PC-9 (cell line): Measurements from ENCODE around the gene MOK. TPM values are rescaled to one million over a fixed set of nuclear protein-coding genes. Genes with fewer than 3 reads are reported as not detected.
"Not testable (repeated sequence)": the region's sequence is repeated elsewhere in the genome, so short reads cannot be mapped to it uniquely, and the experiment has no call there.

Source experiments
- BruUV-seq: library from RNA; stranded (reverse); fragments of 400-500 nt; replicated peaks from 2 replicates; lab custom pipeline; 2021; lab: Mats Ljungman, UMichigan
- CTCF ChIA-PET: fragments of 300-600 bp; sonication (Branson Sonifier 250); formaldehyde crosslinking; loops from one replicate; lab custom pipeline; 2022; ENCODE audit warnings: antibody characterized with exemption; lab: Charles Lee
- POLR2A ChIA-PET: fragments of 300-600 bp; sonication (Branson Sonifier 250); formaldehyde crosslinking; loops from one replicate; lab custom pipeline; 2022; ENCODE audit warnings: antibody characterized with exemption; ENCODE audit not compliant: unreplicated experiment; lab: Charles Lee
- DNase-seq, 2 experiments: peaks; one replicate each; pipeline versions ENCODE4 v3.0.0 to v3.0.0-alpha.2; 2015 to 2022; ENCODE audit warnings: mixed read lengths in 1 of 2
- H2AFZ ChIP-seq: fragments of 200-600 bp; sonication (generic); 2 replicates; pipeline ENCODE4 v1.8.1; 2017; ENCODE audit warnings: antibody characterized with exemption
- H3F3A ChIP-seq: fragments of 200-600 bp; sonication (generic); 2 replicates; pipeline ENCODE4 v1.8.1; 2017; ENCODE audit warnings: antibody characterized with exemption, mild to moderate bottlenecking, low read depth; ENCODE audit not compliant: insufficient read depth
- H3K27ac ChIP-seq: fragments of 200-600 bp; sonication (generic); 2 replicates; pipeline ENCODE4 v1.6.1; 2016; ENCODE audit warnings: mixed run types
- H3K27me3 ChIP-seq: fragments of 200-600 bp; sonication (generic); 2 replicates; pipeline ENCODE4 v1.6.1; 2016; ENCODE audit warnings: low read depth, mixed run types; ENCODE audit not compliant: insufficient read depth
- H3K36me3 ChIP-seq: fragments of 200-600 bp; sonication (generic); 2 replicates; pipeline ENCODE4 v1.6.1; 2016; ENCODE audit warnings: low read depth, mixed run types
- H3K4me1 ChIP-seq: fragments of 200-600 bp; sonication (generic); replicated peaks from 2 replicates; pipeline ENCODE4 v1.6.1; 2016; ENCODE audit warnings: mixed run types; ENCODE audit not compliant: insufficient read depth
- H3K4me2 ChIP-seq: fragments of 200-600 bp; sonication (generic); 2 replicates; pipeline ENCODE4 v1.6.1; 2017; ENCODE audit warnings: mixed run types
- H3K4me3 ChIP-seq: fragments of 200-600 bp; sonication (generic); 2 replicates; pipeline ENCODE4 v1.6.1; 2016; ENCODE audit warnings: mixed run types
- H3K79me2 ChIP-seq: fragments of 200-600 bp; sonication (generic); 2 replicates; pipeline ENCODE4 v1.6.1; 2017; ENCODE audit warnings: low read depth, mixed run types
- H3K9me2 ChIP-seq: fragments of 200-600 bp; sonication (generic); 2 replicates; pipeline ENCODE4 v1.8.1; 2017; ENCODE audit warnings: mild to moderate bottlenecking; ENCODE audit not compliant: insufficient read depth
- H3K9me3 ChIP-seq: fragments of 200-600 bp; sonication (generic); 2 replicates; pipeline ENCODE4 v1.8.1; 2016; ENCODE audit warnings: low read depth; ENCODE audit not compliant: insufficient read depth
- H4K20me1 ChIP-seq: fragments of 200-600 bp; sonication (generic); 2 replicates; pipeline ENCODE4 v1.8.1; 2017; ENCODE audit not compliant: insufficient read depth
- CTCF ChIP-seq: fragments of 200-600 bp; sonication (generic); conservative IDR thresholded peaks from 2 replicates; pipeline ENCODE4 v1.6.1; 2017; ENCODE audit warnings: mixed run types, antibody characterized with exemption, mild to moderate bottlenecking, moderate library complexity
- EZH2 ChIP-seq: fragments of 200-600 bp; sonication (generic); IDR thresholded peaks from 2 replicates; pipeline ENCODE4 v1.8.0; 2017; ENCODE audit warnings: antibody characterized with exemption, low read depth
- intact Hi-C: fragments of 100-400 bp; cut with micrococcal nuclease; formaldehyde crosslinking; loops from one replicate; pipeline ENCODE4 v1.10.0; 2022; ENCODE audit not compliant: unreplicated experiment
- total RNA-seq: library from RNA; stranded (reverse); gene quantifications from 2 replicates; pipeline ENCODE4 v1.2.3, GENCODE V29; 2021

Gene MOK
- total RNA-seq, 1 experiment from 2014 or later, result 74.3 TPM

DNA sequence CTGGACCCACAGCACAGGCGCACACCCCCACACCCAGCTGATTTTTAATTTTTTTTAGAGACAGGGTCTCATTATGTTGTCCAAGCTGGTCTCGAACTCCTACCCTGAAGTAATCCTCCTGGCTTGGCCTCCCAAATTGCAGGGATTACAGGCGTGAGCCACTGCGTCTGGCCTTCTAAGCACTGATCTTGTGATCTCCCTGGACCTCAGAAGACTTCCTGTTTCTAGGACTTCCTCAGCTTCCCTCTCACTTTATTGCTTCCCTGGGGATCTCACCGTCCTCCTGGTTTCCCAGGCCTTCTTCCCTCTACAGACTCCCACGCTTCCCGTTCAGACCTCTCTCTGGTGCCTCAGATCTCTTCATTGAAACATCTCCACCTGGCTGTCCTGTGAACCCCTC lies 28.4 kb upstream of the MOK start:
- peak in 1 of 2 experiments; percentile 27 for DNase-seq
- Histone ChIP-seq H3K36me3 (no peaks in the 10 kb centered on the region; the same call in 1 of the 2 replicates), H3K79me2 (no peaks in the 10 kb centered on the region), H4K20me1 (no peaks in the 10 kb centered on the region), H3K9me2 (no peaks in the 10 kb centered on the region), H3K4me1 (no peaks in the 10 kb centered on the region), H3K4me2 (no peak overlapping the region), H3K4me3 (no peak overlapping the region), H3K27me3 (no peaks in the 10 kb centered on the region), H3F3A (peaks cover 4% of the 10 kb centered on the region; the same call in 1 of the 2 replicates), H2AFZ (no peak overlapping the region), H3K9me3 (no peaks in the 10 kb centered on the region), H3K27ac (no peak overlapping the region)
- TF ChIP-seq CTCF (no peak), EZH2 (no peak)
- ChIA-PET POLR2A (no interaction called here), CTCF (no interaction called here)
- BruUV-seq, result no TSS peak
- intact Hi-C loops, result no loop called here

- Histone ChIP-seq H3K4me1 (no peaks in the 10 kb centered on the region), H4K20me1 (no peaks in the 10 kb centered on the region), H3K27ac (no peak overlapping the region), H3K79me2 (no peaks in the 10 kb centered on the region), H3K4me2 (no peak overlapping the region), H3K4me3 (no peak overlapping the region), H3F3A (no peaks in the 10 kb centered on the region), H2AFZ (no peak overlapping the region), H3K9me2 (no peaks in the 10 kb centered on the region), H3K27me3 (no peaks in the 10 kb centered on the region), H3K9me3 (no peaks in the 10 kb centered on the region), H3K36me3 (no peaks in the 10 kb centered on the region; the same call in 1 of the 2 replicates)
- DNase-seq, result peak in 1 of 2 experiments; percentile 18
- ChIA-PET POLR2A (no interaction called here), CTCF (no interaction called here)
- intact Hi-C loops, result no loop called here
- TF ChIP-seq CTCF (no peak), EZH2 (no peak)
- BruUV-seq, result no TSS peak
Measured at GRCh38 chr14:102330806-102331205, 25.8 kb upstream of the MOK start.

- H2AFZ ChIP-seq, H3K4me3 ChIP-seq, H3K27me3 ChIP-seq, CTCF ChIA-PET, BruUV-seq, H3K36me3 ChIP-seq, H4K20me1 ChIP-seq, H3K9me3 ChIP-seq, H3K27ac ChIP-seq, H3K4me2 ChIP-seq, H3K9me2 ChIP-seq, H3K4me1 ChIP-seq, POLR2A ChIA-PET, H3F3A ChIP-seq, H3K79me2 ChIP-seq, intact Hi-C loops: not testable (repeated sequence)
- DNase-seq, result peak in 1 of 2 experiments; percentile 28
Measured at GRCh38 chr14:102329381-102329780, 24.4 kb upstream of the MOK start.

- Histone ChIP-seq H3K4me3 (no peak overlapping the region), H3K79me2 (no peaks in the 10 kb centered on the region), H2AFZ (no peak overlapping the region), H4K20me1 (no peaks in the 10 kb centered on the region), H3K36me3 (peaks cover 5% of the 10 kb centered on the region; the same call in 1 of the 2 replicates), H3K9me3 (no peaks in the 10 kb centered on the region), H3K9me2 (no peaks in the 10 kb centered on the region), H3F3A (peaks cover 22% of the 10 kb centered on the region; the same call in 1 of the 2 replicates), H3K27me3 (no peaks in the 10 kb centered on the region), H3K4me2 (no peak overlapping the region), H3K27ac (no peak overlapping the region), H3K4me1 (no peaks in the 10 kb centered on the region)
- no TSS peak for BruUV-seq
- POLR2A ChIA-PET, result no interaction called here
- CTCF ChIA-PET, result no interaction called here
- intact Hi-C loops, result no loop called here
- TF ChIP-seq CTCF, result no peak
- no peak for TF ChIP-seq EZH2
- no peak for DNase-seq
Measured at GRCh38 chr14:102326583-102326982, 21.6 kb upstream of the MOK start.
